Transverse colon (tissue), 4 donors: ENCODE measurements around the gene BCAN. TPM values are rescaled to one million over a fixed set of nuclear protein-coding genes. Genes with fewer than 3 reads are reported as not detected.

ENCODE experiments used
- DNase-seq: peaks from one replicate; pipeline ENCODE4 v3.0.0-alpha.2; 2019
- H3K27ac ChIP-seq, 4 donors: fragments of 200-600 bp; sonication (generic); 2 replicates each; pipeline ENCODE4 v1.5.1; 2016 to 2018; ENCODE audit warnings: inconsistent platforms in 4 of 4
- H3K27me3 ChIP-seq: fragments of 200-600 bp; sonication (generic); 2 replicates; pipeline ENCODE4 v1.5.1; 2017; ENCODE audit warnings: inconsistent platforms
- H3K36me3 ChIP-seq, 4 donors: fragments of 200-600 bp; sonication (generic); 2 replicates each; pipeline ENCODE4 v1.5.1; 2017 to 2019; ENCODE audit warnings: inconsistent platforms in 4 of 4
- H3K4me1 ChIP-seq, 4 donors: fragments of 200-600 bp; sonication (generic); 2 replicates each; pipeline ENCODE4 v1.5.1; 2017 to 2020; ENCODE audit warnings: inconsistent platforms in 4 of 4
- H3K4me3 ChIP-seq, 4 donors: fragments of 200-600 bp; sonication (generic); 1 replicate in 1 of 4; 2 replicates in 3 of 4; pipeline versions ENCODE4 v1.5.1 to v1.6.1; 2017 to 2019; ENCODE audit warnings: inconsistent platforms in 4 of 4
- H3K9me3 ChIP-seq, 2 donors: fragments of 200-600 bp; sonication (generic); 2 replicates each; pipeline ENCODE4 v1.5.1; 2017 to 2019; ENCODE audit warnings: inconsistent platforms in 2 of 2
- EP300 ChIP-seq: sonication (generic); formaldehyde crosslinking; IDR thresholded peaks from one replicate; pipeline ENCODE4 v1.6.1; 2017; ENCODE audit warnings: antibody characterized with exemption, low read depth
- POLR2A ChIP-seq: fragments of 450-650 bp; IDR thresholded peaks from one replicate; pipeline ENCODE4 v1.6.1; 2016; ENCODE audit warnings: antibody characterized with exemption, mild to moderate bottlenecking, moderate library complexity
- POLR2AphosphoS5 ChIP-seq, 3 donors: sonication (generic); formaldehyde crosslinking; IDR thresholded peaks; one replicate each; pipeline ENCODE4 v1.6.1; 2016; ENCODE audit warnings: antibody characterized with exemption in 3 of 3
- WGBS, 2 donors: methylation state at CpG; one replicate each; pipeline ENCODE4 v1.1.5; 2018; ENCODE audit warnings: low coverage in 1 of 2; 5-methylcytosine and 5-hydroxymethylcytosine counted together
- in situ Hi-C, 4 donors: fragments of 200-750 bp; cut with MboI; loops; one replicate each; pipeline versions ENCODE4 v1.15.0 to v1.15.1; 2017; ENCODE audit warnings: low sequenced_read_pairs in 3 of 4, low pct_ligation_motif_present in 1 of 4, low pct_unique_long_range_greater_than_20kb in 1 of 4
- intact Hi-C: fragments of 100-400 bp; cut with DNase I; formaldehyde crosslinking; loops from one replicate; pipeline ENCODE4 v1.15.1; 2023; ENCODE audit warnings: low total_unique reads
- total RNA-seq, 4 donors: library from RNA; depleted of rRNA; stranded (reverse); fragments of >200 nt; gene quantifications; one replicate each; pipeline ENCODE4 v1.1.0, GENCODE V29; 2016
- TF ChIP-seq, protein P1 (sequence below), 5 experiments: fragments of 200-600 bp in 3 of 5; fragments of 450-650 bp in 2 of 5; sonication (generic) in 3 of 5; IDR thresholded peaks; 1 replicate in 2 of 5; 2 replicates in 3 of 5; pipeline ENCODE4 v1.5.1; 2016 to 2017; ENCODE audit warnings: antibody characterized with exemption in 5 of 5, inconsistent platforms in 3 of 5, mild to moderate bottlenecking in 2 of 5, moderate library complexity in 1 of 5

Gene BCAN
- total RNA-seq, 4 donors from 2014 or later = 0.55 to 0.95 TPM; not detected in 2

- Histone ChIP-seq H3K4me3 (no peak overlapping the region), H3K27me3 (peaks cover 88% of the 10 kb centered on the region), H3K36me3 (no peaks in the 10 kb centered on the region), H3K4me1 (peaks cover 5 to 12% (median 10%) of the 10 kb centered on the region in 4 donors), H3K9me3 (no peaks in the 10 kb centered on the region), H3K27ac (no peak overlapping the region)
- intact Hi-C loops (no loop called here), in situ Hi-C loops (no loop called here)
- TF ChIP-seq, protein P1, sequence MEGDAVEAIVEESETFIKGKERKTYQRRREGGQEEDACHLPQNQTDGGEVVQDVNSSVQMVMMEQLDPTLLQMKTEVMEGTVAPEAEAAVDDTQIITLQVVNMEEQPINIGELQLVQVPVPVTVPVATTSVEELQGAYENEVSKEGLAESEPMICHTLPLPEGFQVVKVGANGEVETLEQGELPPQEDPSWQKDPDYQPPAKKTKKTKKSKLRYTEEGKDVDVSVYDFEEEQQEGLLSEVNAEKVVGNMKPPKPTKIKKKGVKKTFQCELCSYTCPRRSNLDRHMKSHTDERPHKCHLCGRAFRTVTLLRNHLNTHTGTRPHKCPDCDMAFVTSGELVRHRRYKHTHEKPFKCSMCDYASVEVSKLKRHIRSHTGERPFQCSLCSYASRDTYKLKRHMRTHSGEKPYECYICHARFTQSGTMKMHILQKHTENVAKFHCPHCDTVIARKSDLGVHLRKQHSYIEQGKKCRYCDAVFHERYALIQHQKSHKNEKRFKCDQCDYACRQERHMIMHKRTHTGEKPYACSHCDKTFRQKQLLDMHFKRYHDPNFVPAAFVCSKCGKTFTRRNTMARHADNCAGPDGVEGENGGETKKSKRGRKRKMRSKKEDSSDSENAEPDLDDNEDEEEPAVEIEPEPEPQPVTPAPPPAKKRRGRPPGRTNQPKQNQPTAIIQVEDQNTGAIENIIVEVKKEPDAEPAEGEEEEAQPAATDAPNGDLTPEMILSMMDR (IDR thresholded peaks at IDR 0.05) = no peak
- no peak for TF ChIP-seq POLR2A
- TF ChIP-seq POLR2AphosphoS5 (IDR thresholded peaks at IDR 0.05) = no peak
- no peak for TF ChIP-seq EP300
- 0 to 57% methylated on average over 1 to 8 of the region's 8 CpGs for WGBS, 2 donors
- DNase-seq = no peak
Observed at GRCh38 chr1:156638189-156638985, 3.5 kb upstream of the BCAN start.

GRCh38 chr1:156639601-156640101 lies 2.3 kb upstream of the BCAN start:
- WGBS, 2 donors = 40 to 43% methylated on average over 1 to 6 of the region's 6 CpGs
- intact Hi-C loops = no loop called here
- peaks cover 85% of the 10 kb centered on the region for H3K27me3 ChIP-seq

GRCh38 chr1:156640842-156641706 lies 843 bp upstream of the BCAN start:
- DNase-seq = no peak
- H3K36me3 ChIP-seq = no peaks in the 10 kb centered on the region
- intact Hi-C loops (no loop called here), in situ Hi-C loops (no loop called here)
- peaks cover 5 to 12% (median 10%) of the 10 kb centered on the region in 4 donors for H3K4me1 ChIP-seq
- H3K27me3 ChIP-seq = peaks cover 86% of the 10 kb centered on the region
- WGBS, 2 donors = 40 to 46% methylated on average over 1 to 6 of the region's 6 CpGs
- peak overlapping the region in 1 of 4 donors; percentile 40 for H3K4me3 ChIP-seq
- H3K27ac ChIP-seq = no peak overlapping the region
- no peaks in the 10 kb centered on the region for H3K9me3 ChIP-seq
- TF ChIP-seq, protein P1 (IDR thresholded peaks at IDR 0.05) = no peak
- TF ChIP-seq EP300 (no peak), POLR2AphosphoS5 (IDR thresholded peaks at IDR 0.05) (no peak), POLR2A (no peak)

More at GRCh38 chr1:156639601-156640101, 2.3 kb upstream of the BCAN start:
- H3K27ac ChIP-seq = no peak overlapping the region
- H3K4me3 ChIP-seq = no peak overlapping the region
- TF ChIP-seq EP300 (no peak), POLR2AphosphoS5 (IDR thresholded peaks at IDR 0.05) (no peak), POLR2A (no peak)
- TF ChIP-seq, protein P1 (IDR thresholded peaks at IDR 0.05) = no peak
- in situ Hi-C loops = no loop called here
- H3K9me3 ChIP-seq = no peaks in the 10 kb centered on the region
- no peaks in the 10 kb centered on the region for H3K36me3 ChIP-seq
- no peak for DNase-seq
- H3K4me1 ChIP-seq = peaks cover 5 to 12% (median 10%) of the 10 kb centered on the region in 4 donors
